ENCODE results near the gene LHX2. TPM values are rescaled to one million over a fixed set of nuclear protein-coding genes. Genes with fewer than 3 reads are reported as not detected.
"Not testable (repeated sequence)": the region's sequence is repeated elsewhere in the genome, so short reads cannot be mapped to it uniquely, and the experiment has no call there.

Gene LHX2
- total RNA-seq, 2 experiments from 2014 or later: not detected

GRCh38 chr9:123982535-123982934 lies 29.0 kb upstream of the LHX2 start:
- H3K4me1 Mint-ChIP-seq (ENCODE audit: low read depth): no peaks in the 10 kb centered on the region
- no peak overlapping the region for H3K27ac Mint-ChIP-seq
- no peaks in the 10 kb centered on the region for H3K36me3 Mint-ChIP-seq (ENCODE audit: low read depth)
- intact Hi-C loops (cut with micrococcal nuclease): no loop called here
- POLR2A ChIA-PET: no interaction called here
- peaks cover 4% of the 10 kb centered on the region for H3K9me3 Mint-ChIP-seq
- ATAC-seq (no peak), DNase-seq (no peak)
- H3K27me3 Mint-ChIP-seq: peaks cover 45% of the 10 kb centered on the region
- CTCF ChIA-PET: interaction anchor here (0.6 kb wide), 1 partner anchor 580 kb away, joined by 3 read pairs; no protein-coding TSS in a partner anchor
- no peak for TF ChIP-seq CTCF (IDR thresholded peaks at IDR 0.05)
- no peak overlapping the region for H3K4me3 Mint-ChIP-seq

- no peak for ATAC-seq
- intact Hi-C loops (cut with micrococcal nuclease): no loop called here
- DNase-seq: no peak
- Mint-ChIP-seq H3K36me3 (ENCODE audit: low read depth) (no peaks in the 10 kb centered on the region), H3K9me3 (peaks cover 4% of the 10 kb centered on the region), H3K4me1 (ENCODE audit: low read depth) (no peaks in the 10 kb centered on the region), H3K27me3 (peaks cover 46% of the 10 kb centered on the region), H3K27ac (no peak overlapping the region), H3K4me3 (no peak overlapping the region)
- ChIA-PET CTCF (no interaction called here), POLR2A (no interaction called here)
- TF ChIP-seq CTCF (IDR thresholded peaks at IDR 0.05): no peak
These were observed 28.5 kb upstream of the LHX2 start for GRCh38 chr9:123983047-123983446.

- peaks cover 41% of the 10 kb centered on the region for H3K27me3 Mint-ChIP-seq
- no peak for TF ChIP-seq CTCF (IDR thresholded peaks at IDR 0.05)
- ChIA-PET POLR2A (no interaction called here), CTCF (interaction anchor here (1.3 kb wide), 1 partner anchor 56 kb away, joined by 3 read pairs; no protein-coding TSS in a partner anchor)
- H3K36me3 Mint-ChIP-seq (ENCODE audit: low read depth): no peaks in the 10 kb centered on the region
- intact Hi-C loops (cut with micrococcal nuclease): no loop called here
- H3K9me3 Mint-ChIP-seq: no peaks in the 10 kb centered on the region
- DNase-seq (no peak), ATAC-seq (no peak)
- no peaks in the 10 kb centered on the region for H3K4me1 Mint-ChIP-seq (ENCODE audit: low read depth)
- H3K27ac Mint-ChIP-seq: no peak overlapping the region
- H3K4me3 Mint-ChIP-seq: no peak overlapping the region
These were observed 26.8 kb upstream of the LHX2 start for GRCh38 chr9:123984802-123985201.

- H3K27ac Mint-ChIP-seq: no peak overlapping the region
- ChIA-PET POLR2A (no interaction called here), CTCF (no interaction called here)
- no peaks in the 10 kb centered on the region for H3K9me3 Mint-ChIP-seq
- intact Hi-C loops (cut with micrococcal nuclease): no loop called here
- no peak for TF ChIP-seq CTCF (IDR thresholded peaks at IDR 0.05)
- H3K4me1 Mint-ChIP-seq (ENCODE audit: low read depth): no peaks in the 10 kb centered on the region
- H3K4me3 Mint-ChIP-seq: no peak overlapping the region
- DNase-seq (no peak), ATAC-seq (no peak)
- H3K36me3 Mint-ChIP-seq (ENCODE audit: low read depth): no peaks in the 10 kb centered on the region
- peaks cover 37% of the 10 kb centered on the region for H3K27me3 Mint-ChIP-seq
These were observed 25.7 kb upstream of the LHX2 start for GRCh38 chr9:123985869-123986268.

GRCh38 chr9:123990427-123990826 lies 21.1 kb upstream of the LHX2 start:
- Mint-ChIP-seq H3K4me3 (no peak overlapping the region), H3K27me3 (peaks cover 39% of the 10 kb centered on the region), H3K9me3 (no peaks in the 10 kb centered on the region), H3K27ac (no peak overlapping the region), H3K4me1 (ENCODE audit: low read depth) (no peaks in the 10 kb centered on the region), H3K36me3 (ENCODE audit: low read depth) (no peaks in the 10 kb centered on the region)
- ChIA-PET CTCF (no interaction called here), POLR2A (no interaction called here)
- ATAC-seq (no peak), DNase-seq (no peak)
- intact Hi-C loops (cut with micrococcal nuclease): no loop called here
- no peak for TF ChIP-seq CTCF (IDR thresholded peaks at IDR 0.05)

- intact Hi-C loops (cut with micrococcal nuclease); H3K36me3 Mint-ChIP-seq (ENCODE audit: low read depth); H3K9me3 Mint-ChIP-seq; POLR2A ChIA-PET; ATAC-seq; DNase-seq; CTCF ChIA-PET; H3K27ac Mint-ChIP-seq; H3K4me3 Mint-ChIP-seq: not testable (repeated sequence)
- Mint-ChIP-seq H3K4me1 (ENCODE audit: low read depth) (peaks cover 15% of the 10 kb centered on the region), H3K27me3 (peaks cover 39% of the 10 kb centered on the region)
These were observed 18.9 kb upstream of the LHX2 start for GRCh38 chr9:123992679-123993078.

All from activated CD8-positive, alpha-beta T cell treated with anti-CD3 and anti-CD28 coated beads for 36 hours (primary cell).